Prostate gland (tissue), 2 donors: ENCODE measurements around the gene PITPNC1. TPM values are rescaled to one million over a fixed set of nuclear protein-coding genes. Genes with fewer than 3 reads are reported as not detected.

ENCODE experiments used
- DNase-seq: peaks from one replicate; pipeline ENCODE4 v3.0.0-alpha.2; 2019; ENCODE audit warnings: low spot score
- H3K27ac ChIP-seq, 2 donors: fragments of 200-600 bp; sonication (generic); 2 replicates each; pipeline ENCODE4 v1.5.1; 2017 to 2019
- H3K27me3 ChIP-seq: fragments of 200-600 bp; sonication (generic); replicated peaks from 2 replicates; pipeline ENCODE4 v1.5.1; 2019; ENCODE audit not compliant: insufficient read depth
- H3K36me3 ChIP-seq, 2 donors: fragments of 200-600 bp; sonication (generic); 1 replicate in 1 of 2; 2 replicates in 1 of 2; pipeline versions ENCODE4 v1.5.1 to v1.8.1; 2017 to 2019
- H3K4me1 ChIP-seq: fragments of 200-600 bp; sonication (generic); replicated peaks from 2 replicates; pipeline ENCODE4 v1.5.1; 2019
- H3K4me3 ChIP-seq, 2 donors: fragments of 200-600 bp; sonication (generic); 2 replicates each; pipeline ENCODE4 v1.5.1; 2017 to 2019
- H3K9me3 ChIP-seq: fragments of 200-600 bp; sonication (generic); 2 replicates; pipeline ENCODE4 v1.5.1; 2017
- POLR2A ChIP-seq: fragments of 450-650 bp; IDR thresholded peaks from one replicate; pipeline ENCODE4 v1.6.1; 2016; ENCODE audit warnings: antibody characterized with exemption, mild to moderate bottlenecking
- POLR2AphosphoS5 ChIP-seq: sonication (generic); formaldehyde crosslinking; IDR thresholded peaks from one replicate; pipeline ENCODE4 v1.6.1; 2017; ENCODE audit warnings: antibody characterized with exemption
- WGBS: methylation state at CpG from one replicate; pipeline ENCODE4 v1.1.5; 2018; 5-methylcytosine and 5-hydroxymethylcytosine counted together
- intact Hi-C: fragments of 100-400 bp; cut with DNase I; formaldehyde crosslinking; loops from one replicate; pipeline ENCODE4 v1.14.2; 2022
- microRNA counts, 2 donors: library from miRNA; unstranded; fragments of <30 nt; microRNA quantifications; one replicate each; lab custom pipeline; 2016 to 2017
- microRNA-seq: library from miRNA; unstranded; fragments of <30 nt; microRNA quantifications from one replicate; pipeline ENCODE4, GENCODE V29; 2016
- small RNA-seq, 2 donors: library from RNA; depleted of rRNA; stranded (forward); fragments of <200 nt; gene quantifications; one replicate each; pipeline ENCODE3, GENCODE V24; 2016
- total RNA-seq, 2 donors: library from RNA; depleted of rRNA; stranded (reverse); fragments of >200 nt; gene quantifications; one replicate each; pipeline ENCODE4 v1.1.0, GENCODE V29; 2016
- TF ChIP-seq, protein P1 (sequence below), 4 experiments: fragments of 200-600 bp in 2 of 4; fragments of 450-650 bp in 2 of 4; sonication (generic) in 2 of 4; IDR thresholded peaks; 1 replicate in 3 of 4; 2 replicates in 1 of 4; pipeline ENCODE4 v1.5.1; 2016 to 2019; ENCODE audit warnings: antibody characterized with exemption in 4 of 4, mild to moderate bottlenecking in 2 of 4, moderate library complexity in 2 of 4

The PITPNC1 gene
- total RNA-seq, 2 donors from 2014 or later: 10.1 to 12.9 TPM

GRCh38 chr17:67733449-67733848, 356.4 kb downstream of the PITPNC1 start:
- 74% methylated on average over 2 of the region's 2 CpGs for WGBS
- intact Hi-C loops: no loop called here
- H3K9me3 ChIP-seq: no peaks in the 10 kb centered on the region
- H3K36me3 ChIP-seq: peaks cover 0 to 4% of the 10 kb centered on the region in 2 donors
- TF ChIP-seq, protein P1, sequence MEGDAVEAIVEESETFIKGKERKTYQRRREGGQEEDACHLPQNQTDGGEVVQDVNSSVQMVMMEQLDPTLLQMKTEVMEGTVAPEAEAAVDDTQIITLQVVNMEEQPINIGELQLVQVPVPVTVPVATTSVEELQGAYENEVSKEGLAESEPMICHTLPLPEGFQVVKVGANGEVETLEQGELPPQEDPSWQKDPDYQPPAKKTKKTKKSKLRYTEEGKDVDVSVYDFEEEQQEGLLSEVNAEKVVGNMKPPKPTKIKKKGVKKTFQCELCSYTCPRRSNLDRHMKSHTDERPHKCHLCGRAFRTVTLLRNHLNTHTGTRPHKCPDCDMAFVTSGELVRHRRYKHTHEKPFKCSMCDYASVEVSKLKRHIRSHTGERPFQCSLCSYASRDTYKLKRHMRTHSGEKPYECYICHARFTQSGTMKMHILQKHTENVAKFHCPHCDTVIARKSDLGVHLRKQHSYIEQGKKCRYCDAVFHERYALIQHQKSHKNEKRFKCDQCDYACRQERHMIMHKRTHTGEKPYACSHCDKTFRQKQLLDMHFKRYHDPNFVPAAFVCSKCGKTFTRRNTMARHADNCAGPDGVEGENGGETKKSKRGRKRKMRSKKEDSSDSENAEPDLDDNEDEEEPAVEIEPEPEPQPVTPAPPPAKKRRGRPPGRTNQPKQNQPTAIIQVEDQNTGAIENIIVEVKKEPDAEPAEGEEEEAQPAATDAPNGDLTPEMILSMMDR (IDR thresholded peaks at IDR 0.05): no peak
- TF ChIP-seq POLR2AphosphoS5: no peak
- TF ChIP-seq POLR2A: no peak
- H3K4me3 ChIP-seq: no peak overlapping the region
- H3K27ac ChIP-seq: no peak overlapping the region
- no peak for DNase-seq
- H3K27me3 ChIP-seq: no peaks in the 10 kb centered on the region
- H3K4me1 ChIP-seq: no peaks in the 10 kb centered on the region

- no peak for DNase-seq
- H3K27ac ChIP-seq: no peak overlapping the region
- WGBS: 90% methylated on average over 8 of the region's 8 CpGs
- H3K9me3 ChIP-seq: no peaks in the 10 kb centered on the region
- intact Hi-C loops: no loop called here
- H3K27me3 ChIP-seq: no peaks in the 10 kb centered on the region
- no peaks in the 10 kb centered on the region for H3K4me1 ChIP-seq
- TF ChIP-seq, protein P1 (IDR thresholded peaks at IDR 0.05): no peak
- H3K36me3 ChIP-seq: peaks cover 0 to 4% of the 10 kb centered on the region in 2 donors
- no peak overlapping the region for H3K4me3 ChIP-seq
Observed at GRCh38 chr17:67737145-67737544, 360.1 kb downstream of the PITPNC1 start.

- peaks cover 0 to 7% of the 10 kb centered on the region in 2 donors for H3K36me3 ChIP-seq
- no peak for DNase-seq
- TF ChIP-seq, protein P1 (IDR thresholded peaks at IDR 0.05): no peak
- TF ChIP-seq POLR2A (no peak), POLR2AphosphoS5 (no peak)
- no peaks in the 10 kb centered on the region for H3K27me3 ChIP-seq
- H3K4me1 ChIP-seq: no peaks in the 10 kb centered on the region
- H3K27ac ChIP-seq: no peak overlapping the region
- intact Hi-C loops: no loop called here
- no peak overlapping the region for H3K4me3 ChIP-seq
- no peaks in the 10 kb centered on the region for H3K9me3 ChIP-seq
- 69% methylated on average over 2 of the region's 2 CpGs for WGBS
Observed at GRCh38 chr17:67742025-67742424, 364.9 kb downstream of the PITPNC1 start.

MicroRNAs encoded within 50 kb of the gene (microRNA counts, 767-probe panel; counts per million panel counts)
- microRNA hsa-miR-548aa (lab: Ali Mortazavi, UCI) (268 to 431 counts per million in 2 donors), microRNA hsa-miR-548d-3p (lab: Ali Mortazavi, UCI) (431 to 1,933 counts per million in 2 donors), microRNA hsa-miR-548d-5p (lab: Ali Mortazavi, UCI) (927 to 1,784 counts per million in 2 donors)

Small RNA genes lying within 50 kb of the gene (microRNA-seq; reads per million reads assigned to microRNA genes)
- gene MIR548AA2 (not detected), gene MIR548D2 (not detected)

Small RNA genes lying within 50 kb of the gene (small RNA-seq; reads per million reads assigned to genes)
- 0 reads per million in 2 donors for gene MIR548AA2
- gene MIR548D2: 0 reads per million in 2 donors
- gene RF00019: 0 reads per million in 2 donors
- gene RN7SL756P: 0 reads per million in 2 donors
- gene SNORA38B: 1.1 to 1.8 reads per million in 2 donors

Other genes starting within 250 kb of the PITPNC1 start
- 10 to 100 TPM; 38.7 to 99.4 TPM for gene HELZ, start 132.1 kb upstream of the PITPNC1 start, total RNA-seq
- 10 to 100 TPM; 19.8 to 24.0 TPM for gene PSMD12, start 10.7 kb upstream of the PITPNC1 start, total RNA-seq